Karpas-422 (cell line): ENCODE results near the gene CTBP2. TPM values are rescaled to one million over a fixed set of nuclear protein-coding genes. Genes with fewer than 3 reads are reported as not detected.

ENCODE experiments used
- DNase-seq: peaks from one replicate; pipeline ENCODE4 v3.0.0-alpha.2; 2015
- H2AFZ ChIP-seq: fragments of 200-600 bp; sonication (generic); 2 replicates; pipeline ENCODE4 v1.6.1; 2014; ENCODE audit warnings: antibody characterized with exemption, low read length, mixed read lengths
- H3K27ac ChIP-seq: fragments of 200-600 bp; sonication (generic); 2 replicates; pipeline ENCODE4 v1.5.1; 2014; ENCODE audit warnings: mild to moderate bottlenecking, low read length, moderate library complexity
- H3K27me3 ChIP-seq: fragments of 200-600 bp; sonication (generic); 2 replicates; pipeline ENCODE4 v1.6.1; 2014; ENCODE audit warnings: low read length, mixed read lengths
- H3K36me3 ChIP-seq: fragments of 200-600 bp; sonication (generic); 2 replicates; pipeline ENCODE4 v1.6.1; 2014; ENCODE audit warnings: low read length, mixed read lengths; ENCODE audit not compliant: insufficient read depth
- H3K4me1 ChIP-seq: fragments of 200-600 bp; sonication (generic); 2 replicates; pipeline ENCODE4 v1.6.1; 2014; ENCODE audit warnings: mild to moderate bottlenecking, low read length, mixed read lengths
- H3K4me2 ChIP-seq: fragments of 200-600 bp; sonication (generic); 2 replicates; pipeline ENCODE4 v1.6.1; 2014; ENCODE audit warnings: low read length, low read depth, mild to moderate bottlenecking; ENCODE audit not compliant: poor library complexity, severe bottlenecking
- H3K4me3 ChIP-seq: fragments of 200-600 bp; sonication (generic); 2 replicates; pipeline ENCODE4 v1.5.1; 2014; ENCODE audit warnings: mild to moderate bottlenecking, antibody characterized with exemption, low read length, mixed read lengths
- H3K79me2 ChIP-seq: fragments of 200-600 bp; sonication (generic); 2 replicates; pipeline ENCODE4 v1.6.1; 2014; ENCODE audit warnings: mild to moderate bottlenecking, low read length, mixed read lengths
- H3K9ac ChIP-seq: fragments of 200-600 bp; sonication (generic); 2 replicates; pipeline ENCODE4 v1.6.0; 2014; ENCODE audit warnings: low read length
- H3K9me2 ChIP-seq: fragments of 200-600 bp; sonication (generic), shearing (Covaris generic); replicated peaks from 2 replicates; pipeline ENCODE4 v1.6.0; 2014; ENCODE audit warnings: mild to moderate bottlenecking, low read length, moderate library complexity; ENCODE audit not compliant: insufficient read depth
- H3K9me3 ChIP-seq: fragments of 300-700, 200-600 bp; sonication (generic); 2 replicates; pipeline ENCODE4 v1.6.1; 2014; ENCODE audit warnings: low read length, mixed read lengths
- H4K20me1 ChIP-seq: fragments of 200-600 bp; sonication (generic); 2 replicates; pipeline ENCODE4 v1.6.1; 2014; ENCODE audit warnings: mild to moderate bottlenecking, antibody characterized with exemption, low read length, low read depth; ENCODE audit not compliant: insufficient read depth
- total RNA-seq: library from RNA; depleted of rRNA; stranded (reverse); fragments of >200 nt; shearing (Covaris generic); gene quantifications from 2 replicates; pipeline ENCODE4 v1.2.3, GENCODE V29; 2014; ENCODE audit warnings: low replicate concordance

Gene CTBP2
- total RNA-seq, 1 experiment from 2014 or later: 0.15 TPM

DNA sequence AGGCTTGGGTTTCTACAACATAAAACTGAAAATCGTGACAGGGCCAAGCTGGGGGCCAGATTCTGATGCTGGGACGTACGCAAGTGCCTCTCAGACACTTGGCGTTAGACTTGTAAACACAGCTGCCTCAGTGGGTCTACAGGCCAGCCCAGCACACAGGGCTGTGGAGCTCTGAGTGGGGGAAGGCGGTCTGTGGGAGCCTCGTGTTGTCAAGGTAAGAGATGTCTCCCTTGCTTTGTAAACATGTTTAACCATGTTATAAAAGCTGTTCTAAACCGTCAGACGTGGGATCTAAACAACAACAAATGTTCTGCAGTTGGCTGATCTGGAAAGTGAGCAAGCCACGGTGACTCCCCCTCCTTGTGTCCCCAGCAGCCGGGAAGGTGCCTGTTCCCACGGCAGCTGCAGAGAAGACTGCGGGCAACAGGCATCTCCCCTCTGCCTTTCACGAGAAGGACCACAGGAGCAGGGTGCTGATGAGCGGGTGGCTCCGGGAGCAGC is 150.7 kb downstream of the CTBP2 start:
- no peak overlapping the region for H3K9ac ChIP-seq
- H4K20me1 ChIP-seq: no peaks in the 10 kb centered on the region
- H3K4me3 ChIP-seq: no peak overlapping the region
- H3K4me2 ChIP-seq: no peak overlapping the region
- H3K27ac ChIP-seq: no peak overlapping the region
- no peaks in the 10 kb centered on the region for H3K9me2 ChIP-seq
- H3K4me1 ChIP-seq: no peaks in the 10 kb centered on the region
- H2AFZ ChIP-seq: no peak overlapping the region
- no peaks in the 10 kb centered on the region for H3K79me2 ChIP-seq
- no peaks in the 10 kb centered on the region for H3K9me3 ChIP-seq
- no peak for DNase-seq
- no peaks in the 10 kb centered on the region for H3K36me3 ChIP-seq
- no peaks in the 10 kb centered on the region for H3K27me3 ChIP-seq

DNA sequence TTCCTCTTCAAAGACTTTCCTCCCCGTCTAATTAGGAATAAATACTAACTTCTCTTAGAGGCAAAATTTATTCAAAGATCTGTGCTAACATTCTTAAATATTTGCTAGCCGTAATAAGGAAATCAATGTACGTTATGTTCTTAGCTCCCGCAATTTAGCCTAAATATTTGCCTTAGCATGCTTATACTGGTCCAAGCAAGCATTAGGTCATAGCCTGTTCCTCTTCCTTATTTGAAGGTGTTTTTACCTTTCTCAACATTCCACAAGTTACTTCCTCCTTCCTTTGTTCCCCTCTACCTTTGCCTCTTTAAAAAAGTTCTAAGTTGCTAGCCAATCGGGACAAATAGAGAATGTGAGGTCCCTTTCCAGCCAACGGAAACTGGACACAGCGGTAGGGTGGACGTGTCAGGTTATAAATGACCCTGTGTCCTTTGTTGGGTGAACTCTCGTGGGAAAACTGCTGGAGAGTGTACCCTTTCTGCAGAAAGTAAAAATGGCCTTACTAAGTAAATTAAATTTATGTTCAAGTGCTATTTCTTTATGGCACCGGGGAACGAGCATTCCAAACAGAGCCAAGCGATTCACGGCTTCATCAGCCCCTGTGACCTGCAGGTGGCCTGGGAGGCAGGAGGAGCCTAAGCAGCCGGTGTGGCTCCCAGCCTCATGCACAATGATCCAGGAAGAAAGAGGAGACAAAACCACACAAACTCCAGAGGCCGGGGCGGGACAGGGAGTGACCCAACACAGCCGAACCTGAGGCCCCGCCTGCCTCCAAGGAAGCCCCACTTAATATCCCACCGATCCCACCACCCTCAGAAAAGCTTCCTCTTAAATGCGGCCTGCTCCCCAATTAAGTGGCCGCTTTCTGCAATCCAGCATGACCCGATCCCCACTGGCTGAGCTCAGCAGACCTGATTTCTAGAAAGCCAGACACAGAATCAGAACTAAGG is 151.4 kb downstream of the CTBP2 start:
- Histone ChIP-seq H3K79me2 (no peaks in the 10 kb centered on the region), H3K9ac (no peak overlapping the region), H3K27ac (no peak overlapping the region), H3K4me3 (no peak overlapping the region), H3K36me3 (no peaks in the 10 kb centered on the region), H3K27me3 (no peaks in the 10 kb centered on the region), H3K4me1 (no peaks in the 10 kb centered on the region), H3K9me3 (no peaks in the 10 kb centered on the region), H3K4me2 (no peak overlapping the region), H2AFZ (no peak overlapping the region), H4K20me1 (no peaks in the 10 kb centered on the region), H3K9me2 (no peaks in the 10 kb centered on the region)
- DNase-seq: no peak

DNA sequence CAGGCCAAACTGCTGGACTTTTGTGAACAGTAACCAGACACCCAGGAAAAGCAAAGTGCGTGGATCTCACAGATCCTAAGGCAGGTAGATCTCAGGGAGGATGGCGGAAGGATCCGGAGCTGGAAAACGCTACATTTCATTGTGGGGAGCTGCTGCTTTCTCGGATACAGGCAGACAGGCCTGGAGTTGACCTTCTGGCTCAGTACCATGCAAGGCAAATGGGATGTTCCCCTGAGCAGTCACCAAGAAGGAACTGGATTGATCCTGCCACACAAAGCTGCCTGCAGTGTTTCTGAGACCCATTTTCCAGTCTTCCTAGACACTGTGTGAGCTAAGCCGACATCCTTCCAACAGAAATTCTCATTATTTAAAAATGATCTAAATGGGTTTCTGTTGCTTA is 152.9 kb downstream of the CTBP2 start:
- Histone ChIP-seq H3K79me2 (no peaks in the 10 kb centered on the region), H3K4me3 (no peak overlapping the region), H3K27me3 (no peaks in the 10 kb centered on the region), H3K9ac (no peak overlapping the region), H3K4me2 (no peak overlapping the region), H2AFZ (no peak overlapping the region), H3K4me1 (no peaks in the 10 kb centered on the region), H3K36me3 (no peaks in the 10 kb centered on the region), H3K9me3 (no peaks in the 10 kb centered on the region), H3K27ac (no peak overlapping the region), H3K9me2 (no peaks in the 10 kb centered on the region), H4K20me1 (no peaks in the 10 kb centered on the region)
- DNase-seq: no peak

DNA sequence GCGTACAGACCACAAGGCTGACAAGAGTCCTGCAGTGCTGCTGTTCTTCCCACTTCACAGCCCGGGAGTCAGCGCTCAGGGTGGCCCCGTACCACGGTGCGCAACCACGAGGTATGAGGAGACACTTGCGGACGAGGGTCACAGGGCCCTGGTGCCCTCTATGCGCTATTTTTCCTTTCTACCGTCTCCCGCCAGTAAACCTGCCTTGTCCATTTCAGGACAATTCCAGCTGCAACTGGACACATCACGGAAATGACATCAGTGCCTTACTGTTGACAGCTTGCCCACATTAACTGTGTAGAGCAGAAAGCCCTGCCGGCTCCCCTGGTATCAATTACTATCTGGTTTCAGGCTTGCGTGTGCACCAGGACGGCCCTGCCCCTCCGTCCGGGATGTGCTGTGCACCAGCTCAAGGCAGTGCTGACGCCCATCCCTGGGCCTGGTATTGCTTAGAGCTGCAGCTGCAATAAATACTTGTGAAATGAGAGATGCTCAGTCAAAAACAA is 153.4 kb downstream of the CTBP2 start:
- Histone ChIP-seq H3K27me3 (no peaks in the 10 kb centered on the region), H3K27ac (no peak overlapping the region), H3K9ac (no peak overlapping the region), H3K9me2 (no peaks in the 10 kb centered on the region), H3K4me2 (no peak overlapping the region), H3K79me2 (no peaks in the 10 kb centered on the region), H2AFZ (no peak overlapping the region), H4K20me1 (no peaks in the 10 kb centered on the region), H3K9me3 (no peaks in the 10 kb centered on the region), H3K36me3 (no peaks in the 10 kb centered on the region), H3K4me3 (no peak overlapping the region), H3K4me1 (no peaks in the 10 kb centered on the region)
- DNase-seq: no peak

DNA sequence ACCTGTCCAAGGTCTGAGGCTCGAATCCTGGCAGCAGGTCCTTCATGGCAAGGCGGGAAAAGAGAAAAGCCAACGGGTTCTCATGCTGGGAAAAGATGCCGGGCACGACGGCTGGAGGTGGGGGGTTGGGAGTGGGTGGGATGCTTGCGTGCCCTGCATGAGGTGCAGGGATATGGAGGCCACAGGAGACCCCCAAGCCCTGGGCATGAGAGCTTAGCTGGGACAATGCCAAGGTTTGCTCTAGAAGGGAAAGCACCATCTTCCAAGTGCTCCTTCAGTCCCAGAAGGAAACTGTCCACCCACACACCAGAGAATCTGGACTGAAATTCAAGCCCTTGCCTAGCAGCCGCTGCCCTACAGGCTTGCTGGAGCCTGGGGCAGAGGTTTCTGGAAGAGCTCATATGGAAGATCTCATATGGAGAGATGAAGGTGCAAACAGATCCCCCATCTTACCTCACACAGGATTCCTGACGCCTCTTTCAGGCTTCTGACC is 154.1 kb downstream of the CTBP2 start:
- Histone ChIP-seq H3K36me3 (no peaks in the 10 kb centered on the region), H3K9me3 (no peaks in the 10 kb centered on the region), H3K9me2 (no peaks in the 10 kb centered on the region), H3K27ac (no peak overlapping the region), H3K4me2 (no peak overlapping the region), H3K27me3 (no peaks in the 10 kb centered on the region), H3K4me1 (no peaks in the 10 kb centered on the region), H3K4me3 (no peak overlapping the region), H3K9ac (no peak overlapping the region), H3K79me2 (no peaks in the 10 kb centered on the region), H4K20me1 (no peaks in the 10 kb centered on the region), H2AFZ (no peak overlapping the region)
- DNase-seq: no peak

DNA sequence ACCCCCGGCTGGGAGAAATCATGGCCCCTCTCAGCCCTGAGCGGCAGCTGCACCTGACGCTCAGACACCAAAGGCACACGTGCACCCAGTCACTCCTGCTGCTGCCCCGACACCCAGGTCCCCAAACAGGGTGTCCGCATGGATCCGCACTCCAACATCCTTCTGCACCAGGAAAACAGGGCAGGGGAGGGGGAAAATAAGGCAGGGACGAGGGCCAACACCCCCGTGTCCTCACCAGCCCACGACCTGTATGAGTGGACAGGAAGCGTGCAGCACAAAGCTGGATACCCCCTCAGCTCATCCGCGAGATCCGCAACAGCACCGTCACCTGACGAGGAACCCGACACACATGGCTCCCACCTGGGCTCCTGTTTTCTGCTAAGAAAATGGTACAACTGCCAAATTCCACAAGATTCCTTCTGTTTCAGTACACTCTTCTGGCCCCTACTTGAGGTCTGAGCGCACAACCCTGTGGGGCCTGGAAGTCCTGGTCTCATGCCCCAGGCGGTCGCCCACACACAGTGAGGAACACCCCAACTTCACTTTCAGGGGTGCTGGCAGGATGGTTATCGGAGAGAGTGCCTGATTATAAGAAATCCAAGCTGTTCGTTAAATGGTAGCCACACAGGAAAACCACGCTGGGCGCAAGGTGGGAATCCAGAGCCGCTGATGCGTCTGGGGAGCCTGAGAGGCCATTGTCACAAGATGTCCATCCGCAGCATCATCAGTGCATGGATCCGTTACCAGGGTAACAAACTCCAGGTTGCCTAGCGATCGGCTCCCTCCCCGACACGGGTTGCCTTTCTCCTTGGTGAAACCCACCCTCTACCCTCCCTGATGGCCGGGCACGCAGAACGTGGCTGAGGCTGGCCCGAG is 154.8 kb downstream of the CTBP2 start:
- Histone ChIP-seq H3K27ac (no peak overlapping the region), H3K27me3 (no peaks in the 10 kb centered on the region), H3K79me2 (no peaks in the 10 kb centered on the region), H3K9me3 (no peaks in the 10 kb centered on the region), H3K9ac (no peak overlapping the region), H3K9me2 (no peaks in the 10 kb centered on the region), H3K4me2 (no peak overlapping the region), H3K36me3 (no peaks in the 10 kb centered on the region), H3K4me1 (no peaks in the 10 kb centered on the region), H3K4me3 (no peak overlapping the region), H4K20me1 (no peaks in the 10 kb centered on the region), H2AFZ (no peak overlapping the region)
- DNase-seq: no peak

DNA sequence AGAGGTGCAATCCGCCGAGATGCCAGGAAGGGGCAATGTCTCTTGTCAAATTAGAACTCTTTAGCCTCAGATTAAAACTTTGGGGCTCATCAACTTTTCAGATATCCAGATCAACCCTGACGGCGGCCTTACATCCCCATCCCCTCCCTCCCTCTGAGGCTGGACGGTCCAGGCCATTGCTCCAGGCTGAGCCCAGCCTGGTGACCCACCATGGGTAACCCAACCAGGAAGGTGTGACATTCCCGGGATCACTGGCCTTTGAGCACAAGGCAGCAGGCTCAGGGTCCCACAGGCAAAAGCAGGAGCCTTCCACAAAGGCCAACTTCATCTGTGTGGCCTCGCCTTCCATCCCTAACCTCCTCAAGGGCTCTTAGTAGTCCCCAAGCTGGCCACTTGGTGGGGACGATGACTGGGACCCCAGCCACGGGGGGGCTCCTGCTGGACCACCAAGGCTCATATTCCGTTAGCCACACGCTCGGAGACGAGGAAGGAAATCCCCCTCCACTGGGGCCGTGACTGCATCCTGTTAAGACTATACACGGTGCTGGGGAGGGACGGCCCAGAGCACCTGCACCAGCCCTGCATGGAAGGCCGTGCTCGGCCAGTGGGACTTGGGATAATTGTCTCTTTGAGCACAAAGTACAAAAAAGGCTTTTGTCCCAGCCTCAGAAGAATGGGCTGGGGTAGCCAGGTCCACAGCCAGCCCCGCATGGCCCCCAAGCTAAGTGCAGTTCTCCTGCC is 155.6 kb downstream of the CTBP2 start:
- Histone ChIP-seq H3K79me2 (no peaks in the 10 kb centered on the region), H3K9me3 (no peaks in the 10 kb centered on the region), H2AFZ (no peak overlapping the region), H3K36me3 (no peaks in the 10 kb centered on the region), H3K27me3 (no peaks in the 10 kb centered on the region), H3K4me3 (no peak overlapping the region), H3K4me2 (no peak overlapping the region), H4K20me1 (no peaks in the 10 kb centered on the region), H3K9me2 (no peaks in the 10 kb centered on the region), H3K9ac (no peak overlapping the region), H3K27ac (no peak overlapping the region), H3K4me1 (no peaks in the 10 kb centered on the region)
- DNase-seq: no peak
